H1 (cell line): ENCODE measurements around the gene TCEA2.

Experiments used
- CHD2 ChIP-seq: IDR thresholded peaks from 2 replicates; pipeline ENCODE4 v1.6.1; 2012; ENCODE audit warnings: low read length, improper control_type of control experiment
- CTCF ChIP-seq, 3 experiments: IDR thresholded peaks; 1 replicate in 2 of 3; 2 replicates in 1 of 3; pipeline versions ENCODE4 v1.5.1 to v1.6.1; 2011; ENCODE audit warnings: low read length in 3 of 3, mild to moderate bottlenecking in 3 of 3, inconsistent platforms in 2 of 3, low read depth in 1 of 3, moderate library complexity in 1 of 3; ENCODE audit not compliant: insufficient read depth in 1 of 3; ENCODE audit errors: control extremely low read depth in 1 of 3
- EGR1 ChIP-seq: IDR thresholded peaks from 2 replicates; pipeline ENCODE4 v1.6.1; 2011; ENCODE audit warnings: low read depth, low read length, borderline replicate concordance
- MAX ChIP-seq: IDR thresholded peaks from 2 replicates; pipeline ENCODE4 v1.6.1; 2012; ENCODE audit warnings: inconsistent platforms
- SP2 ChIP-seq: IDR thresholded peaks from 2 replicates; pipeline ENCODE4 v1.6.1; 2012; ENCODE audit warnings: mild to moderate bottlenecking, low read length, inconsistent platforms
- SRF ChIP-seq: IDR thresholded peaks from 2 replicates; pipeline ENCODE4 v1.6.1; 2011; ENCODE audit warnings: mild to moderate bottlenecking, low read depth, low read length, moderate library complexity

GRCh38 chr20:64052987-64053840, 9.8 kb upstream of the TCEA2 start:
- no peak for TF ChIP-seq CTCF (IDR thresholded peaks at IDR 0.05; ENCODE audit: control extremely low read depth in 1 of 3, insufficient read depth in 1 of 3, low read depth in 1 of 3, low read length in 3 of 3)
- peak; percentile 25; the same call in 1 of the 2 replicates for TF ChIP-seq MAX
- no peak for TF ChIP-seq EGR1
- no peak for TF ChIP-seq SRF
- no peak for TF ChIP-seq SP2
- no peak for TF ChIP-seq CHD2
